H9 (cell line): ENCODE data around the gene TOP3B. TPM values are rescaled to one million over a fixed set of nuclear protein-coding genes. Genes with fewer than 3 reads are reported as not detected.

Experiments used
- DNase-seq: peaks from one replicate; pipeline ENCODE4 v3.0.0-alpha.2; 2017
- H2AFZ ChIP-seq: one replicate; pipeline ENCODE4 v1.6.1; 2013; ENCODE audit warnings: mild to moderate bottlenecking, low read length, control low read depth, moderate library complexity
- H2AK5ac ChIP-seq: 2 replicates; pipeline ENCODE4 v1.6.1; 2013; ENCODE audit warnings: low read length, control low read depth, mixed read lengths; ENCODE audit not compliant: insufficient read length
- H2BK120ac ChIP-seq: one replicate; pipeline ENCODE4 v1.6.1; 2013; ENCODE audit warnings: low read depth, mild to moderate bottlenecking, low read length, control low read depth, inconsistent platforms; ENCODE audit not compliant: poor library complexity, severe bottlenecking
- H2BK12ac ChIP-seq: 2 replicates; pipeline ENCODE4 v1.6.1; 2013; ENCODE audit warnings: low read length, control low read depth, mixed read lengths, low read depth; ENCODE audit not compliant: insufficient read length
- H2BK15ac ChIP-seq: 2 replicates; pipeline ENCODE4 v1.6.1; 2013; ENCODE audit warnings: low read depth, low read length, control low read depth
- H2BK20ac ChIP-seq: one replicate; pipeline ENCODE4 v1.6.1; 2013; ENCODE audit warnings: low read depth, mild to moderate bottlenecking, low read length, control low read depth, inconsistent platforms; ENCODE audit not compliant: poor library complexity, severe bottlenecking
- H2BK5ac ChIP-seq: 2 replicates; pipeline ENCODE4 v1.6.1; 2013; ENCODE audit warnings: low read length, control low read depth, mixed read lengths; ENCODE audit not compliant: insufficient read length
- H3K14ac ChIP-seq: 2 replicates; pipeline ENCODE4 v1.6.1; 2013; ENCODE audit warnings: low read length, control low read depth; ENCODE audit not compliant: insufficient read depth
- H3K18ac ChIP-seq: 2 replicates; pipeline ENCODE4 v1.6.1; 2013; ENCODE audit warnings: low read depth, mild to moderate bottlenecking, mixed read lengths, low read length, control low read depth; ENCODE audit not compliant: insufficient read length
- H3K23ac ChIP-seq: 2 replicates; pipeline ENCODE4 v1.6.1; 2013; ENCODE audit warnings: low read length, control low read depth, mixed read lengths, low read depth; ENCODE audit not compliant: insufficient read length
- H3K23me2 ChIP-seq: 2 replicates; pipeline ENCODE4 v1.6.1; 2013; ENCODE audit warnings: low read depth, mild to moderate bottlenecking, mixed read lengths, low read length, control low read depth; ENCODE audit not compliant: insufficient read length, poor library complexity, severe bottlenecking
- H3K27ac ChIP-seq: 2 replicates; pipeline ENCODE4 v1.5.1; 2013; ENCODE audit warnings: low read length, control low read depth, mixed read lengths, low read depth; ENCODE audit not compliant: insufficient read length
- H3K27me3 ChIP-seq: 2 replicates; pipeline ENCODE4 v1.6.1; 2013; ENCODE audit warnings: low read length, control low read depth, inconsistent platforms; ENCODE audit not compliant: insufficient read depth
- H3K4ac ChIP-seq: 2 replicates; pipeline ENCODE4 v1.6.1; 2013; ENCODE audit warnings: low read depth, mild to moderate bottlenecking, control low read depth, inconsistent platforms, low read length, moderate library complexity
- H3K4me1 ChIP-seq: 2 replicates; pipeline ENCODE4 v1.6.1; 2013; ENCODE audit warnings: low read length, control low read depth, inconsistent platforms; ENCODE audit not compliant: insufficient read depth
- H3K4me2 ChIP-seq: 2 replicates; pipeline ENCODE4 v1.6.1; 2013; ENCODE audit warnings: low read length, control low read depth, mixed read lengths; ENCODE audit not compliant: insufficient read length, insufficient read depth
- H3K56ac ChIP-seq: 2 replicates; pipeline ENCODE4 v1.6.1; 2013; ENCODE audit warnings: low read depth, mild to moderate bottlenecking, mixed read lengths, low read length, control low read depth; ENCODE audit not compliant: insufficient read length
- H3K79me1 ChIP-seq: 2 replicates; pipeline ENCODE4 v1.6.1; 2013; ENCODE audit warnings: low read depth, mild to moderate bottlenecking, moderate library complexity, low read length, control low read depth, inconsistent platforms; ENCODE audit not compliant: insufficient read depth, poor library complexity, severe bottlenecking
- H3K79me2 ChIP-seq: 2 replicates; pipeline ENCODE4 v1.6.1; 2013; ENCODE audit warnings: low read length, control low read depth, inconsistent platforms; ENCODE audit not compliant: insufficient read depth
- H3K9ac ChIP-seq: 2 replicates; pipeline ENCODE4 v1.6.1; 2013; ENCODE audit warnings: low read length, control low read depth, mixed read lengths; ENCODE audit not compliant: insufficient read length; ENCODE audit errors: extremely low read depth
- H3K9me3 ChIP-seq: one replicate; pipeline ENCODE4 v1.6.1; 2013; ENCODE audit warnings: low read depth, low read length, inconsistent platforms; ENCODE audit not compliant: control insufficient read depth
- H3T11ph ChIP-seq: one replicate; pipeline ENCODE4 v1.6.1; 2013; ENCODE audit warnings: mild to moderate bottlenecking, low read length, control low read depth, inconsistent platforms
- H4K20me1 ChIP-seq: one replicate; pipeline ENCODE4 v1.6.1; 2013; ENCODE audit not compliant: control insufficient read depth, insufficient read length, insufficient read depth
- H4K5ac ChIP-seq: 2 replicates; pipeline ENCODE4 v1.6.1; 2013; ENCODE audit warnings: low read depth, mild to moderate bottlenecking, mixed read lengths, low read length, control low read depth; ENCODE audit not compliant: insufficient read length
- H4K8ac ChIP-seq: replicated peaks from 2 replicates; pipeline ENCODE4 v1.6.1; 2013; ENCODE audit warnings: low read length, control low read depth, mixed read lengths, low read depth; ENCODE audit not compliant: insufficient read length
- H4K91ac ChIP-seq: 2 replicates; pipeline ENCODE4 v1.6.1; 2013; ENCODE audit warnings: low read depth, mild to moderate bottlenecking, moderate library complexity, mixed read lengths, low read length, control low read depth; ENCODE audit not compliant: insufficient read length
- H3K27ac Mint-ChIP-seq, 3 experiments: 2 replicates in 2 of 3; 3 replicates in 1 of 3; pipeline ENCODE4 v1.8.0; 2020 to 2021; ENCODE audit warnings: mixed read lengths in 3 of 3, mild to moderate bottlenecking in 1 of 3, moderate library complexity in 1 of 3
- H3K27me3 Mint-ChIP-seq: 2 replicates; pipeline ENCODE4 v1.8.0; 2021; ENCODE audit warnings: low read depth, mild to moderate bottlenecking, moderate library complexity, mixed read lengths
- H3K36me3 Mint-ChIP-seq, 3 experiments: 2 replicates in 2 of 3; 3 replicates in 1 of 3; pipeline ENCODE4 v1.8.0; 2020 to 2021; ENCODE audit warnings: low read depth in 3 of 3, mixed read lengths in 3 of 3; ENCODE audit not compliant: insufficient read depth in 1 of 3
- H3K4me1 Mint-ChIP-seq, 2 experiments: 2 replicates each; pipeline ENCODE4 v1.8.0; 2020; ENCODE audit warnings: mixed read lengths in 2 of 2
- H3K4me3 Mint-ChIP-seq, 2 experiments: 2 replicates in 1 of 2; 3 replicates in 1 of 2; pipeline ENCODE4 v1.8.0; 2020 to 2021; ENCODE audit warnings: mild to moderate bottlenecking in 2 of 2, mixed read lengths in 2 of 2, moderate library complexity in 1 of 2
- H3K9me3 Mint-ChIP-seq, 2 experiments: 2 replicates in 1 of 2; 3 replicates in 1 of 2; pipeline ENCODE4 v1.8.0; 2020; ENCODE audit warnings: mild to moderate bottlenecking in 2 of 2, mixed read lengths in 2 of 2, moderate library complexity in 1 of 2
- WGBS: extraction: QIAGEN DNeasy Blood & Tissue Kit; methylation state at CpG from one replicate; pipeline ENCODE4 v1.1.7; 2013; ENCODE audit warnings: missing lambda C conversion rate, low lambda C conversion rate, mixed read lengths; ENCODE audit not compliant: insufficient read length; ENCODE audit errors: extremely low coverage; 5-methylcytosine and 5-hydroxymethylcytosine counted together
- total RNA-seq: library from RNA; stranded (reverse); gene quantifications from 2 replicates; pipeline ENCODE4 v1.2.1, GENCODE V29; 2021
- TF ChIP-seq, protein P1 (sequence below): fragments of 200-600 bp; sonication (generic); conservative IDR thresholded peaks from 3 replicates; pipeline ENCODE4 v1.8.0; 2021; ENCODE audit warnings: antibody characterized with exemption, mild to moderate bottlenecking

TOP3B gene
- total RNA-seq, 1 experiment from 2014 or later, result 55.2 TPM

DNA sequence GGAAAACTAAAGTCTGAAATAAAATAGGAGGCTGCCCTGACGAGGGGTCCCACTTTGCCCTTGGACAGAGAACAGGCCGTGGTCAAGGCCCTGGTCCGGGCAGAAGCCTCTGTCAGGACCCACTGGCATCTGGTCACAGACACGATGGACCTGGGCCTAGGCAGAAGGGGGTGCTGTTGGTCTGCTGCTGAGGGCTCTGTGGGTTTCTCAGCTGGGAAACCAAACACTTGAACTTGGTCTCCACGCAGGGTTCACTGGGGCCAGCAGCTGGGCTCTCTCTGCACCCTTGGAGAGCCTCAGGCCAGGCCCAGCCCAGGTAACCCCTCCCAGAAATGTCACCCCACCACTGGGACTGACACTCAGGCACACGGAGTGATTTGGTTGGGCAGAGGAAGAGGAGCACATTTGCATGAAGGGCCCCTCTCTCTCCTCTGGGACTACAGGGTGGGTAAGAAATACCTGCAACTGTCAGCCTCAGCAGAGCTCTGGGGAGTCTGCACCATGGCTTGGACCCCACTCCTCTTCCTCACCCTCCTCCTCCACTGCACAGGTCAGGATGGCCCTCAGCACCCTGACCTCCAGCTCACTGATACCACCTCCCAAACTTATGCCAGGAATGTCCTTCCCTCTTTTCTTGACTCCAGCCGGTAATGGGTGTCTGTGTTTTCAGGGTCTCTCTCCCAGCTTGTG is 48.1 kb upstream of the TOP3B start:
- no peak overlapping the region for H4K8ac ChIP-seq
- H3K4ac ChIP-seq, result no peak overlapping the region
- H3K9me3 Mint-ChIP-seq, result no peaks in the 10 kb centered on the region; a peak in 1 of 5 replicates
- no peak overlapping the region for H4K91ac ChIP-seq
- H2BK120ac ChIP-seq, result no peak overlapping the region
- peak; percentile 70 for DNase-seq
- H3K18ac ChIP-seq, result no peak overlapping the region
- 0 out of 2 replicates have a peak overlapping the region, but pooled peaks have one; percentile 23 for H3K14ac ChIP-seq
- H2BK15ac ChIP-seq, result no peak overlapping the region
- H3K4me2 ChIP-seq, result no peak overlapping the region
- no peak overlapping the region for H3K27ac ChIP-seq
- no peaks in the 10 kb centered on the region; the same call in 1 of the 2 replicates for H3K4me1 ChIP-seq
- H3K79me2 ChIP-seq, result no peaks in the 10 kb centered on the region
- no peak overlapping the region for H2AFZ ChIP-seq
- no peak overlapping the region for H3K4me3 Mint-ChIP-seq
- H2BK5ac ChIP-seq, result no peak overlapping the region
- no peaks in the 10 kb centered on the region for H3K23me2 ChIP-seq
- no peak overlapping the region for H3K27ac Mint-ChIP-seq
- no peaks in the 10 kb centered on the region for H3K79me1 ChIP-seq
- no peak overlapping the region for H3T11ph ChIP-seq
- peaks cover 95% of the 10 kb centered on the region for H3K27me3 Mint-ChIP-seq
- no peak overlapping the region for H3K56ac ChIP-seq
- H2BK20ac ChIP-seq, result no peak overlapping the region
- TF ChIP-seq, protein P1, sequence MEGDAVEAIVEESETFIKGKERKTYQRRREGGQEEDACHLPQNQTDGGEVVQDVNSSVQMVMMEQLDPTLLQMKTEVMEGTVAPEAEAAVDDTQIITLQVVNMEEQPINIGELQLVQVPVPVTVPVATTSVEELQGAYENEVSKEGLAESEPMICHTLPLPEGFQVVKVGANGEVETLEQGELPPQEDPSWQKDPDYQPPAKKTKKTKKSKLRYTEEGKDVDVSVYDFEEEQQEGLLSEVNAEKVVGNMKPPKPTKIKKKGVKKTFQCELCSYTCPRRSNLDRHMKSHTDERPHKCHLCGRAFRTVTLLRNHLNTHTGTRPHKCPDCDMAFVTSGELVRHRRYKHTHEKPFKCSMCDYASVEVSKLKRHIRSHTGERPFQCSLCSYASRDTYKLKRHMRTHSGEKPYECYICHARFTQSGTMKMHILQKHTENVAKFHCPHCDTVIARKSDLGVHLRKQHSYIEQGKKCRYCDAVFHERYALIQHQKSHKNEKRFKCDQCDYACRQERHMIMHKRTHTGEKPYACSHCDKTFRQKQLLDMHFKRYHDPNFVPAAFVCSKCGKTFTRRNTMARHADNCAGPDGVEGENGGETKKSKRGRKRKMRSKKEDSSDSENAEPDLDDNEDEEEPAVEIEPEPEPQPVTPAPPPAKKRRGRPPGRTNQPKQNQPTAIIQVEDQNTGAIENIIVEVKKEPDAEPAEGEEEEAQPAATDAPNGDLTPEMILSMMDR, result peak; percentile 59
- no peak overlapping the region for H4K5ac ChIP-seq
- H2BK12ac ChIP-seq, result no peak overlapping the region
- WGBS, result no CpG with 5 or more reads among the region's 7 CpGs
- no peak overlapping the region for H3K23ac ChIP-seq
- no peak overlapping the region for H3K9ac ChIP-seq
- peaks cover 6 to 12% of the 10 kb centered on the region in 2 experiments for H3K4me1 Mint-ChIP-seq
- H3K36me3 Mint-ChIP-seq, result no peaks in the 10 kb centered on the region; a peak in 1 of 7 replicates
- no peaks in the 10 kb centered on the region for H3K9me3 ChIP-seq
- no peak overlapping the region for H2AK5ac ChIP-seq
- no peaks in the 10 kb centered on the region for H4K20me1 ChIP-seq
- peaks cover 34% of the 10 kb centered on the region for H3K27me3 ChIP-seq
